RWPE2 (cell line): ENCODE results near the gene STX3.

ENCODE experiments used
- ATAC-seq: fragments of 200-7000 bp; cut with Tn5 transposase; 3 replicates; pipeline ENCODE4 v1.9.1; 2021; ENCODE audit warnings: low read depth
- DNase-seq: peaks from one replicate; pipeline ENCODE4 v3.0.0-alpha.2; 2020; ENCODE audit warnings: low spot score
- H3K27ac ChIP-seq: fragments of 450-650 bp; 2 replicates; pipeline ENCODE4 v1.5.1; 2017; ENCODE audit warnings: mild to moderate bottlenecking; ENCODE audit not compliant: poor library complexity, severe bottlenecking
- H3K27me3 ChIP-seq: fragments of 250-450 bp; sonication (Bioruptor Pico); 2 replicates; pipeline ENCODE4 v1.5.1; 2021; ENCODE audit warnings: mild to moderate bottlenecking, moderate library complexity; ENCODE audit not compliant: insufficient read depth, poor library complexity, severe bottlenecking
- H3K36me3 ChIP-seq: fragments of 250-450 bp; sonication (Bioruptor Pico); 2 replicates; pipeline ENCODE4 v1.5.1; 2020; ENCODE audit warnings: low read depth, mild to moderate bottlenecking, moderate library complexity
- H3K4me1 ChIP-seq: fragments of 250-450 bp; sonication (Bioruptor Pico); 2 replicates; pipeline ENCODE4 v1.5.1; 2021; ENCODE audit warnings: mild to moderate bottlenecking, moderate library complexity; ENCODE audit not compliant: insufficient read depth, poor library complexity, severe bottlenecking
- H3K4me3 ChIP-seq: fragments of 250-450 bp; sonication (Bioruptor Pico); 2 replicates; pipeline ENCODE4 v1.5.1; 2021; ENCODE audit warnings: mild to moderate bottlenecking, moderate library complexity; ENCODE audit not compliant: severe bottlenecking
- H3K9me3 ChIP-seq: fragments of 250-450 bp; sonication (Bioruptor Pico); 2 replicates; pipeline ENCODE4 v1.5.1; 2021; ENCODE audit warnings: mild to moderate bottlenecking, moderate library complexity; ENCODE audit not compliant: severe bottlenecking
- CTCF ChIP-seq: fragments of 450-650 bp; IDR thresholded peaks from one replicate; pipeline ENCODE4 v1.5.1; 2017; ENCODE audit warnings: mild to moderate bottlenecking, moderate library complexity; ENCODE audit not compliant: poor library complexity, severe bottlenecking

The STX3 gene

GRCh38 chr11:59761993-59762392 is 6.8 kb downstream of the STX3 start:
- no peak for ATAC-seq
- H3K27ac ChIP-seq = no peak overlapping the region
- no peak for DNase-seq
- TF ChIP-seq CTCF = no peak
- H3K4me1 ChIP-seq = peaks cover 6% of the 10 kb centered on the region
- H3K9me3 ChIP-seq = no peaks in the 10 kb centered on the region
- no peak overlapping the region for H3K4me3 ChIP-seq
- H3K27me3 ChIP-seq = no peaks in the 10 kb centered on the region
- 0 out of 2 replicates have a peak, but pooled peaks cover 12% of the 10 kb centered on the region for H3K36me3 ChIP-seq

DNA sequence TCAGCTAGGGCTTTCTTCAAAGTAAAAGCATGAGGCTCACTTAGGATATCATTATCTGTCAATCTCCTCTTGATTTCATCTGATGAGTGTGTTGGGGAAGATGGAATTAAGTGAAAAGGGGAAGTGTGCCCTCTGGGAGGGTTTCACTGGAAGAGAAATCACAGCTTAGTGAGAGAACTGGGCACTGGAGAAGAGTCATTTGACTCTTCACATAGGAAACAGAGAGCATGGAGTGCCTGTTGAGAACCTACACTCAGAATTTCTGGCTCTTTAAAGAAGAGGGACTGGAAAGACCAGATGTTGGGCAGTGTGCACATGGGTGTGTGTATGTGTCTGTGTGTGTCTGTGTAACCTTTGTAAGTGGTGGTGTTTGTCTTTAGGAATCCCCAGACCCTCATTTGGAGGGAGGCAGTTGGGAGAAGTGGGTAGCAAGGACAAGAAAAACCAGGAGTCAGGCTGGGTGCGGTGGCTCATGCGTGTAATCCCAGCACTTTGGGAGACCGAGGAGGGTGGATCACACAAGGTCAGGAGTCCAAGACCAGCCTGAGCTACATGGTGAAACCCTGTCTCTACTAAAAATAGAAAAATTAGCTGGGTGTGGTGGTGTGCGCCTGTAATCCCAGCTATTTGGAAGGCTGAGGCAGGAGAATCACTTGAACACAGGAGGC is 10.0 kb downstream of the STX3 start:
- Histone ChIP-seq H3K27me3 (no peaks in the 10 kb centered on the region), H3K36me3 (0 out of 2 replicates have a peak, but pooled peaks cover 4% of the 10 kb centered on the region), H3K9me3 (no peaks in the 10 kb centered on the region), H3K27ac (no peak overlapping the region), H3K4me3 (no peak overlapping the region), H3K4me1 (no peaks in the 10 kb centered on the region)
- TF ChIP-seq CTCF = no peak
- ATAC-seq = no peak
- no peak for DNase-seq

- Histone ChIP-seq H3K4me1 (no peaks in the 10 kb centered on the region), H3K27ac (no peak overlapping the region), H3K27me3 (no peaks in the 10 kb centered on the region), H3K4me3 (no peak overlapping the region), H3K36me3 (no peaks in the 10 kb centered on the region), H3K9me3 (no peaks in the 10 kb centered on the region)
- no peak for TF ChIP-seq CTCF
- no peak for DNase-seq
- no peak for ATAC-seq
Observed at GRCh38 chr11:59766542-59767224, 11.5 kb downstream of the STX3 start.

GRCh38 chr11:59767225-59767611 is 12.0 kb downstream of the STX3 start:
- ATAC-seq = no peak
- Histone ChIP-seq H3K9me3 (no peaks in the 10 kb centered on the region), H3K27ac (no peak overlapping the region), H3K4me1 (no peaks in the 10 kb centered on the region), H3K4me3 (no peak overlapping the region), H3K36me3 (no peaks in the 10 kb centered on the region), H3K27me3 (no peaks in the 10 kb centered on the region)
- no peak for TF ChIP-seq CTCF
- no peak for DNase-seq

DNA sequence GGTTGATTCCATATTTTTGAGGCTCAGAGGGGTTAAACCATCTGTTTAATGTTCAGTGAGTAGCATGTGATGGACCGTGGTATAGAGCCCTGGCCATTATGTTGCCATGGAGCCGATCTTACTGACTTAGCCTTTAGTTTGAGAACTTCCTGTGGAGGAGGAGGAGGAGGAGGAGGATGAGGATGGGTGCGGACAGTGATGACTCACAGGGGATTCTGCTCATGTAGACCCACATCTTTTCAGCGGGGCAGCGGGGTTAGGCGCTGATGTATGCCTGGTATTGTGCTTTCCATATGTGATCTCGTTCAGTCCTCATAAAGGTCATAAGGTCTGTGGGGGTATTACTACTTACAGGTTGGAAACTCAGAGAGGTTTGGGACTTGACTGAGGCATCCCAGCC is 13.9 kb downstream of the STX3 start:
- H3K4me1 ChIP-seq = no peaks in the 10 kb centered on the region
- no peak overlapping the region for H3K27ac ChIP-seq
- no peak overlapping the region for H3K4me3 ChIP-seq
- H3K27me3 ChIP-seq = no peaks in the 10 kb centered on the region
- no peak for TF ChIP-seq CTCF
- no peaks in the 10 kb centered on the region for H3K9me3 ChIP-seq
- ATAC-seq = no peak
- peaks cover 8% of the 10 kb centered on the region; the same call in 1 of the 2 replicates for H3K36me3 ChIP-seq
- no peak for DNase-seq
